Measurements from ENCODE around the gene TRAPPC1.

DNA sequence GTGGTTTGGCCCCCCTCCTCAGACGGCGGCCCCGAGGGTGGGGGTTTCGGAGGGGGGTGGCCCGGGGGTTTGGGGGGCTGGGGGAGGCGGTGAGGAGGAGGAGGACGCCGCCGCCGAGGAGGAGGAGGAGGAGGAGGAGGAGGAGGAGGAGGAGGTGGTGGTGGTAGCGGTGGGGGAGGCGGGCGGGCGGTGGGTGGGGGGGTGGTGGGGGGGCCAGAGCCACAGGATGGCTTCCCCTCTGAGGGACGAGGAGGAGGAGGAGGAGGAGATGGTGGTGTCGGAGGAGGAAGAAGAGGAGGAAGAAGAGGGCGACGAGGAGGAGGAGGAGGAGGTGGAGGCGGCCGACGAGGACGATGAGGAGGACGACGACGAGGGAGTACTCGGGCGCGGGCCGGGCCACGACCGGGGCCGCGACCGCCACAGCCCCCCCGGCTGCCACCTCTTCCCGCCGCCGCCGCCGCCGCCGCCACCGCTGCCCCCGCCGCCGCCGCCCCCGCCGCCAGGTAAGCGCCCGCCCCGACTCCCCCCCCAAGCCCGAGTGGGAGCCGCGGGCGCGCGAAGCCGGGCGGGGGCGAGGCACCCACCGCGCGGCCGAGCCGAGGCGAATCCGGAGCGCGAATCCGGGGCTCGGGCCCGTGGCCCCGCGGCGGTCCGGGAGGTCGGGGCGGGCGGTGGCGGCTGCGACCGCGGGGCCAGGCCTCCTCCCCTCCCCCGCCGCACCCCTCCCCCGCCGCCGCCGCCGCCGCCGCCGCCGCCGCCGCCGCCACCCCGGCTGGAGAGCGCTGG lies 47.0 kb downstream of the TRAPPC1 start:
- TF ChIP-seq CHD2 (IDR thresholded peaks at IDR 0.05; ENCODE audit: low read length, partially characterized antibody) (no peak), RAD21 (IDR thresholded peaks at IDR 0.05; ENCODE audit: low read length) (no peak), FOXM1 (IDR thresholded peaks at IDR 0.05; ENCODE audit: low read depth) (no peak), GATA2 (CRISPR knock-in tag; IDR thresholded peaks at IDR 0.05) (no peak), SIN3A (IDR thresholded peaks at IDR 0.05; ENCODE audit: borderline replicate concordance, low read depth, low read length) (no peak), RCOR1 (IDR thresholded peaks at IDR 0.05; ENCODE audit: low read length) (no peak), TEAD4 (IDR thresholded peaks at IDR 0.05; ENCODE audit: borderline replicate concordance, insufficient read depth) (no peak)
- TF ChIP-seq, protein P1, sequence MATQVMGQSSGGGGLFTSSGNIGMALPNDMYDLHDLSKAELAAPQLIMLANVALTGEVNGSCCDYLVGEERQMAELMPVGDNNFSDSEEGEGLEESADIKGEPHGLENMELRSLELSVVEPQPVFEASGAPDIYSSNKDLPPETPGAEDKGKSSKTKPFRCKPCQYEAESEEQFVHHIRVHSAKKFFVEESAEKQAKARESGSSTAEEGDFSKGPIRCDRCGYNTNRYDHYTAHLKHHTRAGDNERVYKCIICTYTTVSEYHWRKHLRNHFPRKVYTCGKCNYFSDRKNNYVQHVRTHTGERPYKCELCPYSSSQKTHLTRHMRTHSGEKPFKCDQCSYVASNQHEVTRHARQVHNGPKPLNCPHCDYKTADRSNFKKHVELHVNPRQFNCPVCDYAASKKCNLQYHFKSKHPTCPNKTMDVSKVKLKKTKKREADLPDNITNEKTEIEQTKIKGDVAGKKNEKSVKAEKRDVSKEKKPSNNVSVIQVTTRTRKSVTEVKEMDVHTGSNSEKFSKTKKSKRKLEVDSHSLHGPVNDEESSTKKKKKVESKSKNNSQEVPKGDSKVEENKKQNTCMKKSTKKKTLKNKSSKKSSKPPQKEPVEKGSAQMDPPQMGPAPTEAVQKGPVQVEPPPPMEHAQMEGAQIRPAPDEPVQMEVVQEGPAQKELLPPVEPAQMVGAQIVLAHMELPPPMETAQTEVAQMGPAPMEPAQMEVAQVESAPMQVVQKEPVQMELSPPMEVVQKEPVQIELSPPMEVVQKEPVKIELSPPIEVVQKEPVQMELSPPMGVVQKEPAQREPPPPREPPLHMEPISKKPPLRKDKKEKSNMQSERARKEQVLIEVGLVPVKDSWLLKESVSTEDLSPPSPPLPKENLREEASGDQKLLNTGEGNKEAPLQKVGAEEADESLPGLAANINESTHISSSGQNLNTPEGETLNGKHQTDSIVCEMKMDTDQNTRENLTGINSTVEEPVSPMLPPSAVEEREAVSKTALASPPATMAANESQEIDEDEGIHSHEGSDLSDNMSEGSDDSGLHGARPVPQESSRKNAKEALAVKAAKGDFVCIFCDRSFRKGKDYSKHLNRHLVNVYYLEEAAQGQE (IDR thresholded peaks at IDR 0.05; ENCODE audit: low read depth, low read length), result no peak
- TF ChIP-seq, protein P2, sequence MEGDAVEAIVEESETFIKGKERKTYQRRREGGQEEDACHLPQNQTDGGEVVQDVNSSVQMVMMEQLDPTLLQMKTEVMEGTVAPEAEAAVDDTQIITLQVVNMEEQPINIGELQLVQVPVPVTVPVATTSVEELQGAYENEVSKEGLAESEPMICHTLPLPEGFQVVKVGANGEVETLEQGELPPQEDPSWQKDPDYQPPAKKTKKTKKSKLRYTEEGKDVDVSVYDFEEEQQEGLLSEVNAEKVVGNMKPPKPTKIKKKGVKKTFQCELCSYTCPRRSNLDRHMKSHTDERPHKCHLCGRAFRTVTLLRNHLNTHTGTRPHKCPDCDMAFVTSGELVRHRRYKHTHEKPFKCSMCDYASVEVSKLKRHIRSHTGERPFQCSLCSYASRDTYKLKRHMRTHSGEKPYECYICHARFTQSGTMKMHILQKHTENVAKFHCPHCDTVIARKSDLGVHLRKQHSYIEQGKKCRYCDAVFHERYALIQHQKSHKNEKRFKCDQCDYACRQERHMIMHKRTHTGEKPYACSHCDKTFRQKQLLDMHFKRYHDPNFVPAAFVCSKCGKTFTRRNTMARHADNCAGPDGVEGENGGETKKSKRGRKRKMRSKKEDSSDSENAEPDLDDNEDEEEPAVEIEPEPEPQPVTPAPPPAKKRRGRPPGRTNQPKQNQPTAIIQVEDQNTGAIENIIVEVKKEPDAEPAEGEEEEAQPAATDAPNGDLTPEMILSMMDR (IDR thresholded peaks at IDR 0.05), result no peak
- TF ChIP-seq, protein P3, sequence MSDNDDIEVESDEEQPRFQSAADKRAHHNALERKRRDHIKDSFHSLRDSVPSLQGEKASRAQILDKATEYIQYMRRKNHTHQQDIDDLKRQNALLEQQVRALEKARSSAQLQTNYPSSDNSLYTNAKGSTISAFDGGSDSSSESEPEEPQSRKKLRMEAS (IDR thresholded peaks at IDR 0.05; ENCODE audit: low read depth), result no peak
